ENCODE measurements around the gene RABL6. TPM values are rescaled to one million over a fixed set of nuclear protein-coding genes. Genes with fewer than 3 reads are reported as not detected.
"Not testable (repeated sequence)": the region's sequence is repeated elsewhere in the genome, so short reads cannot be mapped to it uniquely, and the experiment has no call there.

RABL6 gene
- total RNA-seq, 4 donors from 2014 or later = 63.0 to 74.5 (median 71.3) TPM

DNA sequence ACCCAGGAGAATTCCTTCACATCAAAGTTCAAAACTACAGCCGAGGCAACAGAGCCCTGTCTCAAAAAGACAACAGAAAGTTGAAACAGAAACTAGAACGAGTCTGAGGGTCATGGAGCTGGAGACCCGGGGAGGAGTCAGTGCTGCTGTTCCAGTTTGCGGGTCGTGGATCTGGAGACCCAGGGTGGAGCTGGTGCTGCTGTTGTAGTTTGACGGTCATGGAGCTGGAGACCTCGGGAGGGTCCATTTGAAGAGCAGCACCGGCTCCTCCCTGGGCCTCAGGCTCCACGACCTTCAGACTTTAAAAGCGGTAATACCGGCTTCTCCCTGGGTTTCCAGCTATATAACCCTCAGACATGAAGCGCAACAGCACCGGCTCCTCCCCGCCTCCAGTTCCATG lies 30.4 kb upstream of the RABL6 start:
- 61 to 66% methylated on average over 14 of the region's 14 CpGs for WGBS, 2 donors

DNA sequence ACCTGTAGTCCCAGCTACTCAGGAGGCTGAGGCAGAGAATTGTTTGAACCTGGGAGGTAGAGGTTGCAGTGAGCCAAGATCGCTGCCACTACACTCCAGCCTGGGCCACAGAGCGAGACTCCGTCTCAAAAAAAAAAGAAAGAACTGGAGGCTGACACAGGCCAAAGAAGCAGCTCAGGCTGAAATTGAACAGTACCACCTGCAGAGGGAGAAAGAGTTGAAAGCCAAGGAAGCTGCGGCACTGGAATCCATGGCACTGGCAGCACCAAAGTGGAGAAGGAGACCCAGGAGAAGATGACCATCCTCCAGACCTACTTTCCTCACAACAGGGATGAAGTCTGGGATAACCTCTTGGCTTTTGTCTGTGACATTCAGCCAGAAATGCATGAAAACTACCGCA lies 27.9 kb upstream of the RABL6 start:
- DNase-seq (ENCODE audit: low spot score in 2 of 2) = no peak
- Histone ChIP-seq H3K27me3 (no peaks in the 10 kb centered on the region), H3K4me1 (peaks cover 0 to 4% (median 0%) of the 10 kb centered on the region in 4 donors), H3K4me3 (no peak overlapping the region), H3K27ac (no peak overlapping the region), H3K36me3 (no peaks in the 10 kb centered on the region), H3K9me3 (no peaks in the 10 kb centered on the region)
- no peak for TF ChIP-seq POLR2A (IDR thresholded peaks at IDR 0.05)
- no peak for TF ChIP-seq EP300 (IDR thresholded peaks at IDR 0.05)
- TF ChIP-seq, protein P1, sequence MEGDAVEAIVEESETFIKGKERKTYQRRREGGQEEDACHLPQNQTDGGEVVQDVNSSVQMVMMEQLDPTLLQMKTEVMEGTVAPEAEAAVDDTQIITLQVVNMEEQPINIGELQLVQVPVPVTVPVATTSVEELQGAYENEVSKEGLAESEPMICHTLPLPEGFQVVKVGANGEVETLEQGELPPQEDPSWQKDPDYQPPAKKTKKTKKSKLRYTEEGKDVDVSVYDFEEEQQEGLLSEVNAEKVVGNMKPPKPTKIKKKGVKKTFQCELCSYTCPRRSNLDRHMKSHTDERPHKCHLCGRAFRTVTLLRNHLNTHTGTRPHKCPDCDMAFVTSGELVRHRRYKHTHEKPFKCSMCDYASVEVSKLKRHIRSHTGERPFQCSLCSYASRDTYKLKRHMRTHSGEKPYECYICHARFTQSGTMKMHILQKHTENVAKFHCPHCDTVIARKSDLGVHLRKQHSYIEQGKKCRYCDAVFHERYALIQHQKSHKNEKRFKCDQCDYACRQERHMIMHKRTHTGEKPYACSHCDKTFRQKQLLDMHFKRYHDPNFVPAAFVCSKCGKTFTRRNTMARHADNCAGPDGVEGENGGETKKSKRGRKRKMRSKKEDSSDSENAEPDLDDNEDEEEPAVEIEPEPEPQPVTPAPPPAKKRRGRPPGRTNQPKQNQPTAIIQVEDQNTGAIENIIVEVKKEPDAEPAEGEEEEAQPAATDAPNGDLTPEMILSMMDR (IDR thresholded peaks at IDR 0.05) = no peak
- 74 to 76% methylated on average over 5 of the region's 5 CpGs for WGBS, 2 donors

More for the DNA sequence above, 30.4 kb upstream of the RABL6 start:
- Histone ChIP-seq H3K36me3 (no peaks in the 10 kb centered on the region), H3K4me3 (no peak overlapping the region), H3K27me3 (no peaks in the 10 kb centered on the region), H3K27ac (no peak overlapping the region), H3K9me3 (peaks cover 0 to 7% (median 0%) of the 10 kb centered on the region in 4 donors), H3K4me1 (no peaks in the 10 kb centered on the region)
- TF ChIP-seq, protein P1 (IDR thresholded peaks at IDR 0.05) = no peak
- TF ChIP-seq POLR2A (IDR thresholded peaks at IDR 0.05) (no peak), EP300 (IDR thresholded peaks at IDR 0.05) (no peak)
- no peak for DNase-seq (ENCODE audit: low spot score in 2 of 2)

DNA sequence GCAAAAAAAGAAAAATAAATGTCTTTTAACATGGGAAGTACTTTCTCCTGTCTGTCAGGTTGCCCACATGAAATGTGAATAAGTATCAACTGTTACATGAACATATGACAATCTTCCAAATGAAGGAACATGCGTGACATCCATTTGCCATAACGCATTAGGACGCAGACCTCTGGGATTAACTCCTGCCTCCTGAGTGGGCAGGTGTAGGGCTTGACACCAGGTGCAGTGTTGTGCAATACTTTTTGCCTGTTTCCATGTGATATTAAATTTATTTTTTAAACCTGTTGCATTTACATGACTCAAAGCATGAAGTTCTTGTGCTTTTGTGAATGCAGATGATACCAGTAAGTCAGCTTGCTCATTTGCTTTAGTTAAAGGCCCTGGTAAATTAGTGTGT lies 25.3 kb upstream of the RABL6 start:
- Histone ChIP-seq H3K27ac (no peak overlapping the region), H3K27me3 (no peaks in the 10 kb centered on the region), H3K36me3 (no peaks in the 10 kb centered on the region), H3K9me3 (no peaks in the 10 kb centered on the region), H3K4me1 (peaks cover 0 to 11% (median 6%) of the 10 kb centered on the region in 4 donors), H3K4me3 (no peak overlapping the region)
- no peak for DNase-seq (ENCODE audit: low spot score in 2 of 2)
- TF ChIP-seq EP300 (IDR thresholded peaks at IDR 0.05) = no peak
- no peak for TF ChIP-seq POLR2A (IDR thresholded peaks at IDR 0.05)
- TF ChIP-seq, protein P1 (IDR thresholded peaks at IDR 0.05) = no peak
- 92 to 96% methylated on average over 3 of the region's 3 CpGs for WGBS, 2 donors

DNA sequence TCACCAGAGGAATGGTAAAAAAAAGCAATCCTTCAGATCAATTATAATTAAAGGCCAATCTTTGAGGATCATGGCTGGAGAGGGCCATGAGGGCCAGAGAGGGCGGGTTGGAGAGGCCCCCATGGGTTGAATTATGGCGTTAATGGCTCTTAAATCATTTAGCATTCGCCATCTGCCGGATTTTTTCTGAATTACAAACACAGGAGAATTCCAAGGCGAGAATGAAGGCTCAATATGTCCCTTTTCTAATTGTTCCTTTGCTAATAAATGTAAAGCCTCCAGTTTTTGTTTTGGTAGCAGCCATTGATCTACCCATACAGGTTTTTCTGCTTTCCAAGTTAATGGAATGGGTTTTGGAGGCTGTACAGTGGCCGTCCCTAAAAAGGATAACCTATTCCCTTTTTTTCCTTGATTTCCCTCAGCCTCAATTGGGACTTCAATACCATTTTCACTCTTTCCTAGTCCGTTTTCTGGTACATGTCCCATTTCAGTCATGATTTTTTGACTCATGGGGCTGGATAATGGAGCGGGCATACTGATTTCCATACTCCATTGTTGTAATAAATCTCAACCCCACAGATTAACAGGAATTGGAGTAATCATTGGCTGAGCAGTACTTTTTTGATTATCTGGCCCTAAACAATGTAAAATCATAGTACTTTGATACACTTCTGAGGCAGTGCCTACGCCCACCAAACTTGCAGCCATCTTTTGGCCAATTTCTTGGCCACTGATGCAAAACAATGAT lies 23.3 kb upstream of the RABL6 start:
- Histone ChIP-seq H3K4me1 (peaks cover 0 to 17% (median 8%) of the 10 kb centered on the region in 4 donors), H3K9me3 (no peaks in the 10 kb centered on the region), H3K4me3 (no peak overlapping the region), H3K27me3 (no peaks in the 10 kb centered on the region), H3K27ac (peak overlapping the region in 2 of 4 donors; percentile 12 to 16), H3K36me3 (no peaks in the 10 kb centered on the region)
- peak in 1 of 2 donors; percentile 60 for DNase-seq (ENCODE audit: low spot score in 2 of 2)
- WGBS, 2 donors = 43 to 44% methylated on average over 9 of the region's 9 CpGs
- TF ChIP-seq, protein P1 (IDR thresholded peaks at IDR 0.05) = peak; percentile 43 to 70 (median 56)
- no peak for TF ChIP-seq POLR2A (IDR thresholded peaks at IDR 0.05)

DNA sequence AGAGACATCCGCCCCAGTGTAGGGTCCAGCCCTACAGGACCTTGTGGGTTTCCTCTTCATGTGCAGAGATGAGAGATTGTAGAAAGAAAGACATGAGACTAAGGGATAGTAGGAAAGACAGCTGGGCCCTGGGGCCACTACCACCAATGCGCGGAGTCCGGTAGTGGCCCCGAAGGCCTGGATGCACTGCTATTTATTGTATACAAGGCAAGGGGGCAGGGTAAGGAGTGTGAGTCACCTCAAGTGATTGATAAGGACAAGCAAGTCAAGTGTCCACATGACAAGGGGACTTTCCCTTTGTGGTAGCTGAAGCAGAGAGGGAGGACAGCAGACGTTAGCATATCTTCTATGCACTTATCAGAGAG lies 22.8 kb upstream of the RABL6 start:
- Histone ChIP-seq H3K27me3 (no peaks in the 10 kb centered on the region), H3K4me1 (peaks cover 0 to 20% (median 11%) of the 10 kb centered on the region in 4 donors), H3K36me3 (no peaks in the 10 kb centered on the region), H3K4me3 (no peak overlapping the region), H3K27ac (peak overlapping the region in 1 of 4 donors; percentile 12), H3K9me3 (no peaks in the 10 kb centered on the region)
- DNase-seq (ENCODE audit: low spot score in 2 of 2) = no peak
- TF ChIP-seq, protein P1 (IDR thresholded peaks at IDR 0.05) = no peak
- TF ChIP-seq EP300 (IDR thresholded peaks at IDR 0.05) = no peak
- TF ChIP-seq POLR2A (IDR thresholded peaks at IDR 0.05) = no peak
- 85 to 95% methylated on average over 6 of the region's 6 CpGs for WGBS, 2 donors

DNA sequence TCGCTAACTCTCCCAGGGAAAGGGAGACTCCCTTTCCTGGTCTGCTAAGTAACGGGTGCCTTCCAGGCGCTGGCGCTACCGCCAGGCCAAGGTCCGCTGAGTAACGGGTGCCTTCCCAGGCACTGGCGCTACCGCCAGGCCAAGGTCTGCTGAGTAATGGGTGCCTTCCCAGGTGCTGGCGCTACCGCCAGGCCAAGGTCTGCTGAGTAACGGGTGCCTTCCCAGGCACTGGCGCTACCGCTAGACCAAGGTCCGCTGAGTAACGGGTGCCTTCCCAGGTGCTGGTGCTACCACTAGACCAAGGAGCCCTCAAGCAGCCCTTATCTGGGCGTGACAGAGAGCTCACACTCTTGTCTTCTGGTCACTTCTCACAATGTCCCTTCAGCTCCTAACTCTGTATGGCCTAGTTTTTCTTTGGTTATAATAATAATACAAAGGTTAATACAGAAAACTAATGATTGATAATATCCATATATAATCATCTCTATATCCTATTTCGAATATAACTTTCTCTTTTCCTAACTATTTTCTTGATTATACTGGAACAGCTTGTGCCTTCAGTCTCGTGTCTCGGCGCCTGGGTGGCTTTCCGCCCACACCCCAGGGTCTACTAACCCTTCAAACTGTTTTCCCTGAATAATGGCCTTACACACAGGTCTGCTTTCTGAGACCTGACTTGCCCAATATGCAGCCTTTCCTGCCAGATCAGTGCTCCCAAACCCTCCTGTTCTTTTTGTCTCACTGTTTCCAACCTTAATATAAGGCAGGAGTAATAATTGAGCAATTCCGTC lies 22.0 kb upstream of the RABL6 start:
- H3K36me3 ChIP-seq; H3K9me3 ChIP-seq; H3K4me3 ChIP-seq; DNase-seq (ENCODE audit: low spot score in 2 of 2); H3K27me3 ChIP-seq: not testable (repeated sequence)
- peaks cover 0 to 26% (median 17%) of the 10 kb centered on the region in 4 donors for H3K4me1 ChIP-seq
- 78 to 88% methylated on average over 13 to 23 of the region's 23 CpGs for WGBS, 2 donors
- peak overlapping the region; percentile 61 to 84 (median 67) for H3K27ac ChIP-seq
